HFFc6 (cell line): ENCODE data around the gene HTRA3. TPM values are rescaled to one million over a fixed set of nuclear protein-coding genes. Genes with fewer than 3 reads are reported as not detected.

Experiments used
- DNase-seq: peaks from one replicate; pipeline ENCODE4 v3.0.0-alpha.2; 2018
- H3K27ac Mint-ChIP-seq: 2 replicates; pipeline ENCODE4 v1.8.0; 2020; ENCODE audit warnings: mild to moderate bottlenecking, mixed read lengths
- H3K27me3 Mint-ChIP-seq: 2 replicates; pipeline ENCODE4 v1.8.0; 2021; ENCODE audit warnings: mild to moderate bottlenecking, moderate library complexity, mixed read lengths; ENCODE audit not compliant: insufficient read depth
- H3K36me3 Mint-ChIP-seq: 2 replicates; pipeline ENCODE4 v1.8.0; 2021; ENCODE audit warnings: low read depth, mixed read lengths
- H3K4me1 Mint-ChIP-seq: 2 replicates; pipeline ENCODE4 v1.8.0; 2020; ENCODE audit warnings: low read depth, mixed read lengths
- H3K4me3 Mint-ChIP-seq: 2 replicates; pipeline ENCODE4 v1.8.0; 2020; ENCODE audit warnings: mild to moderate bottlenecking, moderate library complexity, mixed read lengths
- H3K9me3 Mint-ChIP-seq: 2 replicates; pipeline ENCODE4 v1.8.0; 2020; ENCODE audit warnings: mild to moderate bottlenecking, mixed read lengths
- total RNA-seq, 6 experiments: library from RNA; stranded (reverse); fragmentation: NEBNext Ultra II Directional; extraction: Animal tissue kit (Norgen Biotek cat#: 25700); gene quantifications; 2 replicates in 1 of 6; 3 replicates in 5 of 6; pipeline ENCODE4 v1.2.3, GENCODE V29; 2021
- TF ChIP-seq, protein P1 (sequence below): fragments of 200-600 bp; sonication (generic); IDR thresholded peaks from 2 replicates; pipeline ENCODE4 v1.5.0; 2021; ENCODE audit warnings: antibody characterized with exemption, mild to moderate bottlenecking

HTRA3 gene
- total RNA-seq, 6 experiments from 2014 or later: 4.2 to 7.0 (median 4.8) TPM

- peak; percentile 22 for DNase-seq
- Mint-ChIP-seq H3K27ac (no peak overlapping the region), H3K4me3 (no peak overlapping the region), H3K27me3 (peaks cover 9% of the 10 kb centered on the region), H3K36me3 (no peaks in the 10 kb centered on the region), H3K9me3 (no peaks in the 10 kb centered on the region), H3K4me1 (peaks cover 12% of the 10 kb centered on the region; the same call in 1 of the 2 replicates)
- TF ChIP-seq, protein P1, sequence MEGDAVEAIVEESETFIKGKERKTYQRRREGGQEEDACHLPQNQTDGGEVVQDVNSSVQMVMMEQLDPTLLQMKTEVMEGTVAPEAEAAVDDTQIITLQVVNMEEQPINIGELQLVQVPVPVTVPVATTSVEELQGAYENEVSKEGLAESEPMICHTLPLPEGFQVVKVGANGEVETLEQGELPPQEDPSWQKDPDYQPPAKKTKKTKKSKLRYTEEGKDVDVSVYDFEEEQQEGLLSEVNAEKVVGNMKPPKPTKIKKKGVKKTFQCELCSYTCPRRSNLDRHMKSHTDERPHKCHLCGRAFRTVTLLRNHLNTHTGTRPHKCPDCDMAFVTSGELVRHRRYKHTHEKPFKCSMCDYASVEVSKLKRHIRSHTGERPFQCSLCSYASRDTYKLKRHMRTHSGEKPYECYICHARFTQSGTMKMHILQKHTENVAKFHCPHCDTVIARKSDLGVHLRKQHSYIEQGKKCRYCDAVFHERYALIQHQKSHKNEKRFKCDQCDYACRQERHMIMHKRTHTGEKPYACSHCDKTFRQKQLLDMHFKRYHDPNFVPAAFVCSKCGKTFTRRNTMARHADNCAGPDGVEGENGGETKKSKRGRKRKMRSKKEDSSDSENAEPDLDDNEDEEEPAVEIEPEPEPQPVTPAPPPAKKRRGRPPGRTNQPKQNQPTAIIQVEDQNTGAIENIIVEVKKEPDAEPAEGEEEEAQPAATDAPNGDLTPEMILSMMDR: peak; percentile 73
Measured at GRCh38 chr4:8267077-8267476, 2.5 kb upstream of the HTRA3 start.

DNA sequence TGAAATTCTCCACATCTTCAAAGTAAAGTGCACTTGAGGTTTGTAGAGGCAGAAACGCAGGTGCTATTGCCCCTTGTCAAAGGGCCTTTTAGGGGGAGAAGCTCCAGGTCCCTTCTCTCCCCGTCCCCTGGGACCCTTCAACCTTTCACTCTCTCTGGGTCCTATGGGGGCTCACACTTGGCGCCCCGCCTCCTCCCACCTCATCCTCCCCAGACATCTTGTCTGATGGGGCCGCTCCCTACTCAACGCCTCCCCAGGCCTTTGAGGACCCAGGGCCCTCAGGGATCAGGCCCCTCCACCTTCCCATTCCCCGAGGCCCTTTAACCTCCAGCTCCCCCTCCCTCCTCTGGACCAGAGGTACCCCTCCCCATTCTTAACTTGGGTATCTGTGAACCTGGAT is 1.3 kb upstream of the HTRA3 start:
- no peaks in the 10 kb centered on the region for H3K9me3 Mint-ChIP-seq
- no peak overlapping the region for H3K4me3 Mint-ChIP-seq

GRCh38 chr4:8268901-8269534 is 536 bp upstream of the HTRA3 start:
- Mint-ChIP-seq H3K27me3 (peaks cover 4% of the 10 kb centered on the region; the same call in 1 of the 2 replicates), H3K4me3 (peak overlapping the region; percentile 46; the same call in 1 of the 2 replicates), H3K27ac (no peak overlapping the region)

More for the DNA sequence above, 1.3 kb upstream of the HTRA3 start:
- Mint-ChIP-seq H3K27ac (no peak overlapping the region), H3K4me1 (peaks cover 17% of the 10 kb centered on the region; the same call in 1 of the 2 replicates), H3K36me3 (no peaks in the 10 kb centered on the region), H3K27me3 (peaks cover 9% of the 10 kb centered on the region)
- DNase-seq: no peak
- TF ChIP-seq, protein P1: no peak

GRCh38 chr4:8270418-8270771 is 841 bp downstream of the HTRA3 start:
- Mint-ChIP-seq H3K4me1 (peaks cover 30% of the 10 kb centered on the region), H3K9me3 (no peaks in the 10 kb centered on the region), H3K4me3 (no peak overlapping the region), H3K27ac (no peak overlapping the region), H3K27me3 (no peaks in the 10 kb centered on the region; the same call in 1 of the 2 replicates), H3K36me3 (no peaks in the 10 kb centered on the region)
- no peak for DNase-seq
- TF ChIP-seq, protein P1: no peak

More at GRCh38 chr4:8268901-8269534, 536 bp upstream of the HTRA3 start:
- H3K9me3 Mint-ChIP-seq: no peaks in the 10 kb centered on the region
- peaks cover 17% of the 10 kb centered on the region; the same call in 1 of the 2 replicates for H3K4me1 Mint-ChIP-seq
- H3K36me3 Mint-ChIP-seq: no peaks in the 10 kb centered on the region
- TF ChIP-seq, protein P1: no peak
- DNase-seq: no peak

DNA sequence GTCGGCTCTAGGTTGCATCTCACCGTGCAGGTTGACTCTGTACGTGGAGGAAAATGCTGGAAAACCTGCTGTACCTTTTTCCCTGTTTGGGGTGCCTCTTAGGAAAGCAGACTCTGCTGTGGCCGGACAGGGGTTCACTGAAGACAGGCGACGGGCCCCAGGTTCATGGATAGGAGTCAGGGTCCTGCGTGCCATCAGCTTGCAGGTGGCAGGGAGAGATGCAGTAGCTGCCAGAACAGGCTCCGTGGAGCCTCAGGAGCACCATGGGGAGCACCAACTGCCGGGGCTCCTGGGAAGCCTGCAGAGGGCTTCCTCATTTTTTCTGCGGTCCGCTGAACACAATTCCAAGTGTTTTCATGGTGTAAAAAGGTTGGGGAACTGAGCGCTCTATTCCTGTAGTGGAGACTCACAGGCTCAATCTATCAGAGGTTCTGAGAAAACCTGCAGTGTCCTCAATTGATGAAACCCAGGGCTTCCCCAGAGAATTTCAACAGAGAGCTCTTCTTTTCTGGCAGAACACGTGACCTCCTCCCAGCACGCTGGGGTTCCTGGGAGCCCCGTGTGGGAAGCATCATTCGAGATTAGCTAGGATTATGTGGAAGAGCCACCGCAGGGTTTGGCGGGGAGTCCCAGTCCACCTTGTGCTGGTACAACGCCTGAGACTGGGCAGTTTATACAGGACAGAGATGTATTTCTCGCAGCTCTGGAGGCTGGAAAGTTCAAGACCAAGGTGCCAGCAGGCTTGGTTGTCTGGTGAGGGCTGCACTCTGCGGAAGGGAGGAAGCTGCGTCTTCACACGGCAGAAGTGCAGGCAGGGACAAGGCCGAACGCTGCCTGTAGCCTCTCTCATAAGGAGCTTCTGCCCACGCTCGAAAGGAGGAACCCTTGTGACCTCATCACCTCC is 1.6 kb downstream of the HTRA3 start:
- no peaks in the 10 kb centered on the region; the same call in 1 of the 2 replicates for H3K27me3 Mint-ChIP-seq
- no peak overlapping the region for H3K4me3 Mint-ChIP-seq
- H3K4me1 Mint-ChIP-seq: peaks cover 37% of the 10 kb centered on the region
- H3K27ac Mint-ChIP-seq: no peak overlapping the region
- H3K36me3 Mint-ChIP-seq: no peaks in the 10 kb centered on the region
- no peak for DNase-seq
- TF ChIP-seq, protein P1: no peak
- no peaks in the 10 kb centered on the region for H3K9me3 Mint-ChIP-seq
